Activated CD8-positive, alpha-beta memory T cell treated with anti-CD3 and anti-CD28 coated beads, Interleukin-2, amount 50 U/mL, for 24 hours (primary cell): Measurements from ENCODE around the gene WBP2.
"Not testable (repeated sequence)": the region's sequence is repeated elsewhere in the genome, so short reads cannot be mapped to it uniquely, and the experiment has no call there.

ENCODE experiments used
- DNase-seq: peaks from one replicate; pipeline ENCODE4 v3.0.0-alpha.2; 2020; ENCODE audit errors: extremely low read depth

WBP2 gene

GRCh38 chr17:75814021-75814395 lies 41.1 kb downstream of the WBP2 start:
- no peak for DNase-seq

- DNase-seq, result no peak
These were observed 41.8 kb downstream of the WBP2 start for GRCh38 chr17:75813081-75814020.

- no peak for DNase-seq
These were observed 42.8 kb downstream of the WBP2 start for GRCh38 chr17:75812096-75813013.

- DNase-seq, result no peak
These were observed 44.0 kb downstream of the WBP2 start for GRCh38 chr17:75811174-75811573.

- DNase-seq, result not testable (repeated sequence)
These were observed 44.4 kb downstream of the WBP2 start for GRCh38 chr17:75810756-75811155.

- no peak for DNase-seq
These were observed 44.9 kb downstream of the WBP2 start for GRCh38 chr17:75810216-75810615.

GRCh38 chr17:75809631-75810111 lies 45.5 kb downstream of the WBP2 start:
- no peak for DNase-seq

- DNase-seq, result no peak
These were observed 46.1 kb downstream of the WBP2 start for GRCh38 chr17:75808905-75809621.

GRCh38 chr17:75808549-75808904 lies 46.6 kb downstream of the WBP2 start:
- DNase-seq, result no peak

GRCh38 chr17:75807861-75808260 lies 47.3 kb downstream of the WBP2 start:
- DNase-seq, result no peak

- DNase-seq, result no peak
These were observed 48.2 kb downstream of the WBP2 start for GRCh38 chr17:75806822-75807500.

- no peak for DNase-seq
These were observed 51.3 kb downstream of the WBP2 start for GRCh38 chr17:75803883-75804282.

GRCh38 chr17:75799402-75799801 lies 55.7 kb downstream of the WBP2 start:
- no peak for DNase-seq

GRCh38 chr17:75795820-75796607 lies 59.1 kb downstream of the WBP2 start:
- DNase-seq, result no peak
